COLO668 (cell line): ENCODE measurements around the gene SLC2A5.

Source experiments
- DNase-seq: peaks from one replicate; lab custom pipeline; 2025; ENCODE audit not compliant: unreplicated experiment; lab: John Stamatoyannopoulos, UW

The SLC2A5 gene

GRCh38 chr1:9062846-9063245 lies 6.6 kb downstream of the SLC2A5 start:
- no peak for DNase-seq

DNA sequence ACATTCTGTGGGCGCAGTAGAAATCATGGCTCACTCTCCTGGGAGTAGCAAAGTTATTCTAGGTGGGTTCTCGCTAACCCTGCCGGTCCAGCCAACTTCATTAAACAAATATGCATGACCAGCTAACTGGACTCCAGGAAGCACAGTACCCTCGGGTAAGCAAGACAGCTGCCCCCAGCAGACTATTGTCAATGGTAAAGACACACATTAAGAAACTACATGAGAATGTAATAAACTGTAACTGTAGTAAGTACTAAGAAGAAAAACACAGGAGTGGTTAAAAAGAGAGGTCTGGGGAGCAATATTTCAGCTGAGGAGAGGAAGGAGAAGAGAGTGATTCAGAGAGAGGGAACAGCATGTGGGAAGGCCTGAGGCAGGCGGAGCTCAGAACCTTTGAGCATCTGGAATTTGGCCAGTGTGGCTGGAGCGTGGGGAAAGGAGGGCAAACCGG lies 7.4 kb downstream of the SLC2A5 start:
- DNase-seq, result no peak

DNA sequence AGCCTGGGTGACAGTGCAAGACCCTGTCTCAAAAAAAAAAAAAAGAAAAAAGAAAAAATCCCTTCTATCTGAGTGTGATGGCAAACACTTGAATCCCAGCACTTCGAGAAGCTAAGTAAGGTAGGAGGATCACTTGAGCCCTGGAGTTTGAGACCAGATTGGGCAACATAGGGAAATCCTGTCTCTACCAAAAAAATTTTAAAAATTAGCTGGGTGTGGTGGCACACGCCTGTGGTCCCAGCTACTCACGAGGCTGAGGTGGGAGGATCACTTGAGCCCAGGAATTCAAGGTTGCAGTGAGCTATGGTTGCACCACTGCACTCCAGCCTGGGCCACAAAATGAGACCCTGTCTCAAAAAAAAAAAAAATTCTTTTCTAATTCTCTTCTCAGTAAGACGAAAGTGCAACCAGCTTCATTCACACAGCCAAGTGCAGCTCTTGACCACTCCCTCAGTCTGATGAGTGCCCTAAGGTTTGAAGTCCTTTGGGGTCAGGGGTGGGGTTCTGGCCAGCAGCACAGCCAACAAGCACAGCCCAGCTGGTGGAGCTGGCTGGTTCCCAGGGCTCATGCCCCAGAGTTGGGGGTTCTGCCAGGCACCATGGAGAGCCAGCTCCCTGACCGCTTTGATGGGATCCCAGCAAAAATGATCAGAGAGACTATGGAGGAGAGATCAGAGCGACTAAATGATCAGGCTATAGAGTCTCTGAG lies 8.0 kb downstream of the SLC2A5 start:
- DNase-seq, result no peak

DNA sequence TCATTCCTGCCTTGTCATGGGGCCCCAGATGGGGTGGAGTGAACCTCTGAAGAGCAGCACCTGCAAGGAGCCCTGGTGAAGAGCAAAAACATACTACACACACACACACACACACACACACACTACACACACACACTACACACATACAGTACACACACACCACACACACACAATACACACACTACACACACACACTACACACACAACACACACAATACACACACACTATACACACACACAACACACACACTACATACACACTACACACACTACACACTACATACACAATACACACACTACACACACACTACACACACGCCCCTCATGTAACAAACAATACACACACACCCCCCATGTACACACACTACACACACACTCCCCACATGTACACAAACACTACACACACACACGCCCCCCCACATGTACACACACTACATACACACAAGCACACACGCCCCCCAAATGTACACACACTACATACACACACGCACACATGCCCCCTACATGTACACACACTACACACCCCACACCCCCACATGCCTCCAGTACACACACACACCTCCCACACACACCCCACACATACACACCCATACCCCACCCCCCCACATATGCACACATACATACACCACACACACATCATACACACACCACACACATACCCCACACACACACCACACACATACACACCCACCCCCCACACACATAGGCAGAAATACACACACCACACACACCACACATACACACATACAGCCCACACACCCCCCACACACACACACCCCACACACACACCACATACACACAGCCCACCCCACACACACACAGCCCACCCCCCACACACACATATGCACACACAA lies 9.3 kb downstream of the SLC2A5 start:
- no peak for DNase-seq

- DNase-seq, result no peak
These were observed 11.0 kb downstream of the SLC2A5 start for GRCh38 chr1:9058465-9058864.

DNA sequence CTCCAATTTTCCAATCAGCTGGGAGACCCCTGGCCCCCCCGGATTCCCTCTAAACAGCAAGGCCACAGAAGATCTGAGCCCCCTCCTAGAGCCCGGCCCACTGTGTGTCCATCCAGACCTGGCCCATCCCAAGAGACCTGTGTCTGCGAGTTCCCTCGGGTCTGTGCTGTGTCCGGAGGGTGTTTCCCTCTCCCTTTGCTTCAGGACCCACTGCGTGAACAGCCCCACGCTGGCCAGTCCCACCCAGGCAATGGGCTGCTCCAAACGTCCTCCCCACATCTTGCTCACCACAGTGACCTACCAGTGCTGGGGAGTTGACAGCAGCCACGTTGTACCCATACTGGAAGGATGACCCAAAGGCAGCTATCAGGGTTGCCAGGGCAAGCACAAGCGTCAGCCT lies 11.6 kb downstream of the SLC2A5 start:
- no peak for DNase-seq

DNA sequence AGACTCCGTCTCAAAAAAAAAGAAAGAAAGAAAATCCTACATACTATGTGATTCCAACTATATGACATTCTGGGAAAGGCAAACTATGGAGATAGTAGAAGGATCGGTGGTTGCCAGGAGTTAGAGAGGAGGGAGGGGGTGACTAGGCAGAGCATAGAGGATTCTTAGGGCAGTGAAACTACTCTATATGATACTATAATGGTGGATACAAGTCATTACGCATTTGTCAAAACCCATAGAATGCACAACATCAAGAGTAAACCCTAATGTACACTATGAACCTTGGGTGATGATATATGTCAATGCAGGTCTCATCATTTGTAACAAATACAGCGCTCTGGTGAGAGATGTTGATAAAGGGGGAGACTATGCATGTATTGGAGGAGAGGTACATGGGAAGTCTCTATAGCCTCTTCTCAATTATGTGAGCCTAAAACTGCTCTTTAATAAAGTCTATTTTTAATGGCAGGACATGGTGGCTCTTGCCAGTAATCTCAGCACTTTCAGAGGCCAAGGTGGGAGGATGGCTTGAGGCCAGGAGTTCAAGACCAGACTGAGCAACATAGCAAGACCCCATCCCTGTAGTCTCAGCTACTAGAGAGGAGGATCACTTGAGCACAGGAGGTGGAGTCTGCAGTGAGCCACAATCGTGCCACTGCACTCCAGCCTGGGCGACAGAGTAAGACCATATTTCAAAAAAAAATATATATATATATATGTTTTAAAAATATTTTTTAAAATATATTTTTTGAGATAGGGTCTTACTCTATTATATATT lies 17.0 kb downstream of the SLC2A5 start:
- no peak for DNase-seq

GRCh38 chr1:9051379-9051778 lies 18.1 kb downstream of the SLC2A5 start:
- DNase-seq, result no peak

DNA sequence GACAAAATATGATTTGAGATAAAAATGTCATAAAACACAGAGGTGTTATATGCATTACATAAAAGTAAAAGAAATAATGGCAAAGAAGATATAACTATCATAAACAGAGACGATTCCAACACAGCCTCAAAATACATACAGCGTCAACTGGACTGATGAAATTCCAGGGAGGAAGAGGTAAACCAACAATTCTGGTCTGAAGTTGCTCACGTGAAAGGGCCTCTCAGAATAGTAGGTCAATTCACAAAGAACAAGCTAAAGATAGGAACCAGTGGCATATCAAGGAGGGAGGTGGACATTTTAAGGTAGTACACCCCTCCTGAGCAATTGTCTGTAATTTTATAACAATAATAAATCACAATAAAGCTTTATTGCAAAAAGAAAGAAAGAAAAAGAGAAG lies 18.6 kb downstream of the SLC2A5 start:
- no peak for DNase-seq

DNA sequence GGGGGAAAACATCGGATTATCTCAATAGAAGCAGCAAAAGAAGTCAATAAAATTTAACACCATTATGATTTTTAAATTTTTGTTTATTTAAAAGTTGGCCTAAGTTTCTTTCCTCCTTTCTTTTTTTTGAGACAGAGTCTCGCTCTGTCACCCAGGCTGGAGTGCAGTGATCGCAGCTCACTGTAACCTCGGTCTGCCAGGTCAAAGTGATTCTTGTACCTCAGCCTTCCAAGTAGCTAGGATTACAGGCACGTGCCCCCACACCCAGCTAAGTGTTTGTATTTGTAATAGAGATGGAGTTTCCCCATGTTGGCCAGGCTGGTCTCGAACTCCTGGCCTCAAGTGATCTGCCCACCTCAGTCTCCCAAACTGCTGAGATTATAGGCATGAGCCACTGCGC lies 20.9 kb downstream of the SLC2A5 start:
- no peak for DNase-seq

GRCh38 chr1:9047019-9047418 lies 22.4 kb downstream of the SLC2A5 start:
- no peak for DNase-seq

- no peak for DNase-seq
These were observed 23.4 kb downstream of the SLC2A5 start for GRCh38 chr1:9045861-9046510.

GRCh38 chr1:9044236-9044635 lies 25.2 kb downstream of the SLC2A5 start:
- DNase-seq, result no peak

- no peak for DNase-seq
These were observed 27.2 kb downstream of the SLC2A5 start for GRCh38 chr1:9042272-9042671.

DNA sequence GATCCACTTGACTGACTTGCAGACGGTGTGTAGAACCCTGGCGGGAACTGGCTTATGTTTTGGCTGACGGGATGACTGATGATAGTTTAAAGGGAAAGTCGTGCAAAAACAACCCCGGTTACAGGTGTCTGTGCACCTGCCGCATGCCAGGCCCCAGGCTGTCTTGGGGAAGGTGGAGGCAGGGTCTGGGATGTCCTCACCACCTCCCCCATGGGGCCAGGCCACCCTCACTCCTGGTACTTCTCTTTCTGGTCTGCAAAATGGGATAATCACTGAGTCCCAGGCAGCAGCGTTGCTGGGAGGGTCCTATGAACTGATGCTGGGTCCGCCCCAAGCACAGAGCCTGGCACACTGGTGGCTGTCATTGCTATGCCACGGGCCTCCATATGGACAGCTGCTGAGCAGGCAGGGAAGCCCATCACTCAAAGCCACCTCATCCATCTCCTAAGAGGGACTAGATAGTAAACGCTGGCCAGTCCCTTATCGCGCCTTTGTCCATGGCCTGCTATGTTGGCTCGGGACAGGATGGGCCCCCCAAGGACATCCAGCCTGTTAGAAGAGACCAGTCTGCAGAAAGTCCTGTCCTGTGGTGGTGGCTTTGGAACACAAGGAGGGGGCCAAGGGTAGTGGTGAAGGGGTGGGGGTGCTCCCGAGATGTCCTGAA lies 28.2 kb downstream of the SLC2A5 start:
- DNase-seq, result no peak

DNA sequence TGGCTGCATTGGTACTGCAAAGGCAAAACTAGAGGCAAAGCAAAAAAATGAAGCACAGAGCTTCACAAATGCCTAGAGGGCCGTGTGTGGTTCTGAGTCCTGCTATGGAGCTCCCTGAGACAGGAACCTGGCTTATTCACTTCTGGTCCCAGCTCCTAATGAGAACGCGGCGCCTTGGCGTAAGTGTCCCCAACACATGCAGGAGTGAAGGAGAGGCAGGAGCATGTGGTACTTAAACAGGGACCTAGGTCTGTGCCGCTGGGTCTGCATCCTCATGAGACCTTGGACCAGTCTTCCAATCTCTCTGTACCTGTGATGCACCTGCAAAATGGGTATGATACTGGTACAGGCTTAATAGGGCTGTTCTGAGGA lies 28.8 kb downstream of the SLC2A5 start:
- DNase-seq, result no peak

DNA sequence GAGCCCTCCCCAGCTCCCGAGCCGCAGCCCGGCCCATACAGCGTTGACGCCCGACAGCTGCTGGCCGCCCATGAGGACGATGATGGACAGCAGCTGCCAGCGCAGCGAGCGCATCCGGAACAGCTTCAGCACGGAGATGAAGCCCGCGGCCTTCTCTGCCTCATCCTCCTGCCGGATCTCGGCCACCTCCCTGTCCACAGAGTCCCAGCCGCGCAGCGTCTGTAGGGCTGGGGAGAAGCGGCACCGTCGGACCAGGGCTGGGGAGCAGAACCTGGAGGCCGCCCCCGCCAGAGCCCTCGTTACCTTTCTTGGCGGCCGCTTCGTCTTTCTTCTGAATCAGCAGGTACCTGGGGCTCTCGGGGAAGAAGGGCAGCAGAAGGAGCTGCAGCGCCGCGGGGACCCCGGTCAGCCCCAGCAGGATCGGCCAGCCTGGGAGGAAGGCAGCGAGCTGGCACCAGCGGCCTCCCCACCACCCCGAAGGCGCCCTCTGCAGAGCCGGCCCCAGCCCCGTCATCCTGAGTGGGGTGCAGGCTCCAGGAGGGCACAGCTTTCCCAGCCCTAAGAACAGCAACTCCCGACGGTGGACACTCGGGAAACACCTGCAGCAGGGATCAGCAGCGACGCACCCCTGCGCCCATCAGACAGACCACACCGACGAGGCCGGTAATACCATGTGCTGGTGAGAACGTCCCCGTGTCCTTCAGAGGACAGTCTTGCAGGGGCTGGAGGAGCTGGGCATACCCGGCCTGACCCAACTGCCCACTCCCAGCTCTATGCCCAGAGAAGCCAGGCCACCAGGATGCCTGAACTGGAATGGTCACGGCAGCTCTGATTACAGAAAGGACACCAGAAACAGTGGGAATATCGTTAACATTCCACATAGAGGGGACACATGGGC lies 29.4 kb downstream of the SLC2A5 start:
- DNase-seq, result no peak

GRCh38 chr1:9038881-9039760 lies 30.3 kb downstream of the SLC2A5 start:
- no peak for DNase-seq

- no peak for DNase-seq
These were observed 31.1 kb downstream of the SLC2A5 start for GRCh38 chr1:9038338-9038650.
